NB4 (cell line): ENCODE results near the gene SLC2A3.
A peak's percentile ranks its signal among the peaks of the same experiment; 100 is the strongest.
"Not testable (repeated sequence)": the region's sequence is repeated elsewhere in the genome, so short reads cannot be mapped to it uniquely, and the experiment has no call there.

Experiments
- DNase-seq: peaks from one replicate; pipeline ENCODE4 v3.0.0; 2010; ENCODE audit warnings: low read depth
- H3K4me3 ChIP-seq: one replicate; pipeline ENCODE4 v1.5.1; 2011; ENCODE audit warnings: mild to moderate bottlenecking, low read depth, low read length, moderate library complexity
- MYC ChIP-seq: IDR thresholded peaks from 2 replicates; pipeline ENCODE4 v1.6.1; 2011; ENCODE audit warnings: low read depth, low read length
- POLR2A ChIP-seq: IDR thresholded peaks from 2 replicates; pipeline ENCODE4 v1.6.1; 2011; ENCODE audit warnings: mild to moderate bottlenecking; ENCODE audit not compliant: insufficient read length; ENCODE audit errors: extremely low read depth
- TF ChIP-seq, protein P1 (sequence below): IDR thresholded peaks from 2 replicates; pipeline ENCODE4 v1.6.1; 2011; ENCODE audit warnings: low read depth, low read length
- TF ChIP-seq, protein P2 (sequence below): IDR thresholded peaks from one replicate; pipeline ENCODE4 v1.5.1; 2012; ENCODE audit warnings: low read depth, low read length

Gene SLC2A3

DNA sequence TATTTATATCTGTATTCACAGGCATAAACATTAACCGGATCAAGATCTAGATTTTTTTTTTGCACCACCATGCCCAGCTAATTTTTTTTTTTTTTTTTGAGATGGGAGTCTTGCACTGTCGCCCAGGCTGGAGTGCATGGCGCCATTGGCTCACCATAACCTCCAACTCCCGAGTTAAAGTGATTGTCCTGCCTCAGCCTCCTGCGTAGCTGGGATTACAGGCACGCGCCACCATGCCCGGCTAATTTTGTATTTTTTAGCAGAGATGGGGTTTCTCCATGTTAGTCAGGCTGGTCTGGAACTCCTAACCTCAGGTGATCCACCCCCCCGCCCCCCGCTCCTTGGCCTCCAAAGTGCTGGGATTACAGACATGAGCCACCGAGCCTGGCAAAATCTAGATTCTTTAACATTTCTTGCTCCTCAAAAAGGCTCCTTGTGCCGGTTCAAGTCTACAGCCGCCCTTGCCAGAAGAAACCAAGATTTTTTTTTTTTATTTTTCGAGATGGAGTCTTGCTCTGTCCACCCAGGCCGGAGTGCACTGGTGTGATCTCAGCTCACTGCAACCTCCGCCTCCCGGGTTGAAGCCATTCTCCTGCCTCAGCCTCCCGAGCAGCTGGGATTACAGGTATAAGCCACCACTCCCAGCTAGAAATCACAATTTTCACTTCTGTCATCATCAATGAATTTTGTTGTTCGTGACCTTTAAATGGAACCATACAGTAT is 36.9 kb upstream of the SLC2A3 start:
- H3K4me3 ChIP-seq = no peak overlapping the region
- TF ChIP-seq, protein P1, sequence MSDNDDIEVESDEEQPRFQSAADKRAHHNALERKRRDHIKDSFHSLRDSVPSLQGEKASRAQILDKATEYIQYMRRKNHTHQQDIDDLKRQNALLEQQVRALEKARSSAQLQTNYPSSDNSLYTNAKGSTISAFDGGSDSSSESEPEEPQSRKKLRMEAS = no peak
- TF ChIP-seq MYC (no peak), POLR2A (no peak)
- TF ChIP-seq, protein P2, sequence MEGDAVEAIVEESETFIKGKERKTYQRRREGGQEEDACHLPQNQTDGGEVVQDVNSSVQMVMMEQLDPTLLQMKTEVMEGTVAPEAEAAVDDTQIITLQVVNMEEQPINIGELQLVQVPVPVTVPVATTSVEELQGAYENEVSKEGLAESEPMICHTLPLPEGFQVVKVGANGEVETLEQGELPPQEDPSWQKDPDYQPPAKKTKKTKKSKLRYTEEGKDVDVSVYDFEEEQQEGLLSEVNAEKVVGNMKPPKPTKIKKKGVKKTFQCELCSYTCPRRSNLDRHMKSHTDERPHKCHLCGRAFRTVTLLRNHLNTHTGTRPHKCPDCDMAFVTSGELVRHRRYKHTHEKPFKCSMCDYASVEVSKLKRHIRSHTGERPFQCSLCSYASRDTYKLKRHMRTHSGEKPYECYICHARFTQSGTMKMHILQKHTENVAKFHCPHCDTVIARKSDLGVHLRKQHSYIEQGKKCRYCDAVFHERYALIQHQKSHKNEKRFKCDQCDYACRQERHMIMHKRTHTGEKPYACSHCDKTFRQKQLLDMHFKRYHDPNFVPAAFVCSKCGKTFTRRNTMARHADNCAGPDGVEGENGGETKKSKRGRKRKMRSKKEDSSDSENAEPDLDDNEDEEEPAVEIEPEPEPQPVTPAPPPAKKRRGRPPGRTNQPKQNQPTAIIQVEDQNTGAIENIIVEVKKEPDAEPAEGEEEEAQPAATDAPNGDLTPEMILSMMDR = no peak
- no peak for DNase-seq

- not testable (repeated sequence) for H3K4me3 ChIP-seq
Observed at GRCh38 chr12:7972269-7972668, 36.3 kb upstream of the SLC2A3 start.

DNA sequence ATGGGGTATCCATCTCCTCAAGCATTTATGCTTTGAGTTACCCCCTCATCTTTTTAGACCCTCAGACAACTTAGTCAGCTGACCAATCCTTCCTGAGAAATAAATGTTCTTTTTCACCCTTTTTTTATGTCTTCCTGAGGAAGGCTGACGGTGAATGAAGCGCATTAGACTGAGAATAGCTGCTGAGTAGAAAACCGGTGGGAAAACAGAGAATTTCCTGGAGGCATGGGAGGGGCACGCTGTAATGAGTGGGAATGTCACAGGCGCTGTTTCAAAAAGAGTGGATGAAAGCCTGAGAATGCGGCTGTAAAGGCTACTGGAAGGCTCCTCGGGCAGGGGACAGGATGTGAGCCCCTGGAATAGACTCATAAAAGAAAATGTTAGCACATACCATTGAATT is 35.8 kb upstream of the SLC2A3 start:
- DNase-seq = not testable (repeated sequence)
- H3K4me3 ChIP-seq = peak overlapping the region; percentile 67

More at GRCh38 chr12:7972269-7972668, 36.3 kb upstream of the SLC2A3 start:
- not testable (repeated sequence) for DNase-seq

DNA sequence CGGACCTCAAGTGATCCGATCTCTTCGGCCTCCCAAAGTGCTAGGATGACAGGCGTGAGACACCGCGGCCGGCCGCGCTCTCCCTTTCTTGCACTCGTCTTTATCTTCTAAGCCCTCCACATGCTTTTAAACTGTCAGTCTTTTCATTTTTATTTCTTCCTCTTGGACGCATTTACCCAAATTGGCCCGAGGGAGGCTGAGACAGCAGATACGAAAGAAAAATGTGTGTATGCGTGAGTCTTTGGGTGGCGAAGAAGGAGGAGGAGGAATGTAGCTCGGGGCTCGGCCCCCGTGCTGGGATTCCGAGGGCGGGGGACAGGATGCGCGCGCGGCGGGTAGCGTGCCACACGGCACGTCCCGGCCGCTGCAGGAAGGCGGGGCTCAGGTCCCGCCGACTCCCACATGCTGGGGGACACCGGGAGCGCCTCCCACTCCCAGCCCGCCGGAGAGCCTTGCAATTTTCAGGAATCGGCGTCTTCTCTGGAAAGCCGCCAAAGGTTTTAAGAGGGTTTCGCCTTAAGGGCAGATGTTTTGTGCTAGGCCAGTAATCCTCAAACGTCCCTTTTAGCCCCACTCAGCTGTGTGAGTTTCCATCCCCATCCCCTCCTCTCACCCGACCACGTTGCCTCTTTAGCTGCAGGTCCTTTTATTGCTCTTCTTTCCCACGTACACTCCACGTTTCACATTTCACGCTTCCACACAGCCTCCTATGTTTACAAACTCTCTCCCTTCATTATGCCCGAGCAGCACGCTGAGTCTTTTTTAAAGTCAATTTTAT is 34.7 kb upstream of the SLC2A3 start:
- peak; percentile 94 for DNase-seq
- TF ChIP-seq, protein P1 = peak; percentile 80
- TF ChIP-seq POLR2A = peak; percentile 62
- TF ChIP-seq, protein P2 = no peak
- peak; percentile 81 for TF ChIP-seq MYC
- H3K4me3 ChIP-seq = peak overlapping the region; percentile 67

GRCh38 chr12:7966563-7966962 is 30.6 kb upstream of the SLC2A3 start:
- peak; percentile 26 for DNase-seq
- H3K4me3 ChIP-seq = no peak overlapping the region
- TF ChIP-seq MYC (no peak), POLR2A (no peak)
- TF ChIP-seq, protein P1 = no peak
- TF ChIP-seq, protein P2 = no peak

- H3K4me3 ChIP-seq, DNase-seq: not testable (repeated sequence)
Observed at GRCh38 chr12:7964669-7965068, 28.7 kb upstream of the SLC2A3 start.

- no peak for TF ChIP-seq MYC
- TF ChIP-seq, protein P1 = no peak
- TF ChIP-seq POLR2A = no peak
- TF ChIP-seq, protein P2 = no peak
- peak overlapping the region; percentile 64 for H3K4me3 ChIP-seq
- DNase-seq = no peak
Observed at GRCh38 chr12:7961395-7962178, 25.6 kb upstream of the SLC2A3 start.
